ENCODE measurements around the gene SMPX. TPM values are rescaled to one million over a fixed set of nuclear protein-coding genes. Genes with fewer than 3 reads are reported as not detected.

The SMPX gene
- total RNA-seq, 1 experiment from 2014 or later, result not detected

Other genes with a start within 250 kb of the SMPX start
- 0.18 TPM in 1 of 2 replicates, not detected in the other for gene KLHL34, start 99.8 kb downstream of the SMPX start, total RNA-seq (2021)
- 12.7 and 16.9 TPM in 2 replicates for gene MBTPS2, start 81.5 kb upstream of the SMPX start, total RNA-seq (2021)
- 2.0 and 2.1 TPM in 2 replicates for gene YY2, start 97.9 kb upstream of the SMPX start, total RNA-seq (2021)
- 186 and 218 TPM in 2 replicates for gene SMS, start 182.6 kb upstream of the SMPX start, total RNA-seq (2021)